Gastroesophageal sphincter (tissue), 3 donors: Measurements from ENCODE around the gene ETFA.

Experiments used
- EP300 ChIP-seq: sonication (generic); formaldehyde crosslinking; IDR thresholded peaks from one replicate; pipeline ENCODE4 v1.6.1; 2017; ENCODE audit warnings: antibody characterized with exemption, mild to moderate bottlenecking
- POLR2A ChIP-seq, 2 donors: fragments of 450-650 bp; IDR thresholded peaks; one replicate each; pipeline ENCODE4 v1.6.1; 2017; ENCODE audit warnings: antibody characterized with exemption in 2 of 2, mild to moderate bottlenecking in 2 of 2, moderate library complexity in 1 of 2
- POLR2AphosphoS5 ChIP-seq: sonication (generic); formaldehyde crosslinking; IDR thresholded peaks from one replicate; pipeline ENCODE4 v1.6.1; 2017; ENCODE audit warnings: antibody characterized with exemption
- TF ChIP-seq, protein P1 (sequence below), 4 experiments: fragments of 200-600 bp in 2 of 4; fragments of 450-650 bp in 2 of 4; sonication (generic) in 1 of 4; IDR thresholded peaks; one replicate each; pipeline ENCODE4 v1.5.1; 2017 to 2019; ENCODE audit warnings: antibody characterized with exemption in 4 of 4, mild to moderate bottlenecking in 2 of 4, moderate library complexity in 2 of 4

GRCh38 chr15:76260246-76260938, 50.9 kb downstream of the ETFA start:
- TF ChIP-seq POLR2A (IDR thresholded peaks at IDR 0.05) (no peak), POLR2AphosphoS5 (no peak), EP300 (no peak)
- TF ChIP-seq, protein P1, sequence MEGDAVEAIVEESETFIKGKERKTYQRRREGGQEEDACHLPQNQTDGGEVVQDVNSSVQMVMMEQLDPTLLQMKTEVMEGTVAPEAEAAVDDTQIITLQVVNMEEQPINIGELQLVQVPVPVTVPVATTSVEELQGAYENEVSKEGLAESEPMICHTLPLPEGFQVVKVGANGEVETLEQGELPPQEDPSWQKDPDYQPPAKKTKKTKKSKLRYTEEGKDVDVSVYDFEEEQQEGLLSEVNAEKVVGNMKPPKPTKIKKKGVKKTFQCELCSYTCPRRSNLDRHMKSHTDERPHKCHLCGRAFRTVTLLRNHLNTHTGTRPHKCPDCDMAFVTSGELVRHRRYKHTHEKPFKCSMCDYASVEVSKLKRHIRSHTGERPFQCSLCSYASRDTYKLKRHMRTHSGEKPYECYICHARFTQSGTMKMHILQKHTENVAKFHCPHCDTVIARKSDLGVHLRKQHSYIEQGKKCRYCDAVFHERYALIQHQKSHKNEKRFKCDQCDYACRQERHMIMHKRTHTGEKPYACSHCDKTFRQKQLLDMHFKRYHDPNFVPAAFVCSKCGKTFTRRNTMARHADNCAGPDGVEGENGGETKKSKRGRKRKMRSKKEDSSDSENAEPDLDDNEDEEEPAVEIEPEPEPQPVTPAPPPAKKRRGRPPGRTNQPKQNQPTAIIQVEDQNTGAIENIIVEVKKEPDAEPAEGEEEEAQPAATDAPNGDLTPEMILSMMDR (IDR thresholded peaks at IDR 0.05) = no peak
